Keratinocyte (primary cell): Measurements from ENCODE around the gene KRTAP1-5. TPM values are rescaled to one million over a fixed set of nuclear protein-coding genes. Genes with fewer than 3 reads are reported as not detected.
"Not testable (repeated sequence)": the region's sequence is repeated elsewhere in the genome, so short reads cannot be mapped to it uniquely, and the experiment has no call there.

ENCODE experiments used
- DNase-seq: peaks from one replicate; pipeline ENCODE4 v3.0.0-alpha.2; 2011; ENCODE audit warnings: low read depth, missing footprints, low spot score
- FAIRE-seq: peaks from 2 replicates; lab custom pipeline; 2011; peaks lifted over from hg19 to GRCh38; lab: Jason Lieb, UNC
- H2AFZ ChIP-seq: 2 replicates; pipeline ENCODE4 v1.6.0; 2012; ENCODE audit warnings: low read length, control low read depth, inconsistent platforms; ENCODE audit not compliant: control insufficient read depth
- H3K27ac ChIP-seq: 2 replicates; pipeline ENCODE4 v1.5.1; 2011; ENCODE audit warnings: low read length; ENCODE audit not compliant: control insufficient read depth, insufficient read depth
- H3K27me3 ChIP-seq: 3 replicates; pipeline ENCODE4 v1.6.0; 2011; ENCODE audit warnings: low read length; ENCODE audit not compliant: control insufficient read depth, insufficient read depth; ENCODE audit errors: extremely low read depth
- H3K36me3 ChIP-seq, 2 experiments: 2 replicates in 1 of 2; 3 replicates in 1 of 2; pipeline ENCODE4 v1.5.1; 2011; ENCODE audit warnings: low read length in 2 of 2, mild to moderate bottlenecking in 1 of 2; ENCODE audit not compliant: control insufficient read depth in 2 of 2, insufficient read depth in 2 of 2; ENCODE audit errors: extremely low read depth in 1 of 2
- H3K4me1 ChIP-seq: 3 replicates; pipeline ENCODE4 v1.5.1; 2011; ENCODE audit warnings: low read length; ENCODE audit not compliant: control insufficient read depth, insufficient read depth; ENCODE audit errors: extremely low read depth
- H3K4me2 ChIP-seq: 3 replicates; pipeline ENCODE4 v1.6.0; 2011; ENCODE audit warnings: low read depth, low read length; ENCODE audit not compliant: control insufficient read depth, insufficient read depth; ENCODE audit errors: extremely low read depth
- H3K4me3 ChIP-seq, 3 experiments: fragments of 200-600 bp in 1 of 3; sonication (generic) in 1 of 3; 2 replicates in 2 of 3; 3 replicates in 1 of 3; pipeline ENCODE4 v1.5.1; 2011 to 2016; ENCODE audit warnings: low read length in 3 of 3, mild to moderate bottlenecking in 3 of 3, control low read depth in 2 of 3, inconsistent platforms in 1 of 3, low read depth in 1 of 3, mixed read lengths in 1 of 3, mixed run types in 1 of 3, moderate library complexity in 1 of 3; ENCODE audit not compliant: control insufficient read depth in 2 of 3, insufficient read depth in 2 of 3; ENCODE audit errors: extremely low read depth in 1 of 3
- H3K79me2 ChIP-seq: 2 replicates; pipeline ENCODE4 v1.6.0; 2012; ENCODE audit warnings: low read length; ENCODE audit not compliant: control insufficient read depth, insufficient read depth
- H3K9ac ChIP-seq: 3 replicates; pipeline ENCODE4 v1.6.0; 2011; ENCODE audit warnings: low read length; ENCODE audit not compliant: control insufficient read depth, insufficient read depth; ENCODE audit errors: extremely low read depth
- H3K9me1 ChIP-seq: 3 replicates; pipeline ENCODE4 v1.6.0; 2011; ENCODE audit warnings: low read length; ENCODE audit not compliant: control insufficient read depth, insufficient read depth; ENCODE audit errors: extremely low read depth
- H3K9me3 ChIP-seq: 2 replicates; pipeline ENCODE4 v1.5.1; 2012; ENCODE audit warnings: low read depth, low read length; ENCODE audit not compliant: control insufficient read depth
- H4K20me1 ChIP-seq: 3 replicates; pipeline ENCODE4 v1.6.0; 2011; ENCODE audit warnings: low read length; ENCODE audit not compliant: control insufficient read depth, insufficient read depth; ENCODE audit errors: extremely low read depth
- CTCF ChIP-seq, 3 experiments: IDR thresholded peaks in 1 of 3; conservative IDR thresholded peaks in 1 of 3; optimal IDR thresholded peaks in 1 of 3; 2 replicates in 2 of 3; 3 replicates in 1 of 3; pipeline versions ENCODE3 to v1.5.1; 2011; ENCODE audit warnings: low read length in 3 of 3, mild to moderate bottlenecking in 3 of 3, moderate library complexity in 2 of 3, control low read depth in 1 of 3, inconsistent platforms in 1 of 3; ENCODE audit not compliant: insufficient read depth in 2 of 3; ENCODE audit errors: extremely low read depth in 1 of 3
- EZH2 ChIP-seq: IDR thresholded peaks from one replicate; pipeline ENCODE4 v1.6.1; 2012; ENCODE audit warnings: inconsistent platforms, mild to moderate bottlenecking, low read length, moderate library complexity
- dilution Hi-C: fragments of 300-500 bp; cut with MboI; formaldehyde crosslinking; loops from one replicate; pipeline ENCODE4 v1.7.0; 2020; ENCODE audit warnings: low sequenced_read_pairs; ENCODE audit not compliant: extremely low pct_ligation_motif_present
- polyA plus RNA-seq, 5 experiments: library from polyadenylated mRNA; depleted of rRNA in 3 of 5; stranded (reverse) in 3 of 5; stranded (forward) in 1 of 5; unstranded in 1 of 5; fragments of >200 nt; gene quantifications; 1 replicate in 1 of 5; 2 replicates in 3 of 5; 3 replicates in 1 of 5; pipeline versions ENCODE4 v1.2.1 to v1.2.3, GENCODE V29; 2011 to 2012; ENCODE audit warnings: missing spikeins in 2 of 5, low read depth in 1 of 5, low replicate concordance in 1 of 5

Gene KRTAP1-5
- polyA plus RNA-seq, 1 donor (not counting 4 experiments of a cell fraction or from before 2014, with no cell fraction given) = 0.08 TPM

DNA sequence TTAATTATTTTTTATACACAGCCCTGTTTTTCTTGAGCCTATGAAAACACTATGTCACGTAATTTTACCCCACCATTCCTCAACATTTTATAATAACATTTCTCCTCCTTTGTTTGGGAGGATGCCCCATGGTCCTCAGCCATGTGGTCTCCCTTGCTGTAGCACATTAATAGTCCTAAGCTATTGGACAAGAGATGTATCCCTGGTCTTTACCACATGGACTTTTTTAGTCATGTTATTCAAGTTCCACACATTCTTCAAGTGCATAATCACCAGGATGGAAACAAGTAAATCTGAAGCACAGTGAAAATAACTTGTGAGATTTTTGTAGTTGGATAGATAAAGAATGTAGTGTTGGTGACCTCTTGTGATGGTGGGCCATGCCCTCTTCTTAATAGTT is 35.0 kb upstream of the KRTAP1-5 start:
- H3K27ac ChIP-seq = peak overlapping the region; percentile 3

DNA sequence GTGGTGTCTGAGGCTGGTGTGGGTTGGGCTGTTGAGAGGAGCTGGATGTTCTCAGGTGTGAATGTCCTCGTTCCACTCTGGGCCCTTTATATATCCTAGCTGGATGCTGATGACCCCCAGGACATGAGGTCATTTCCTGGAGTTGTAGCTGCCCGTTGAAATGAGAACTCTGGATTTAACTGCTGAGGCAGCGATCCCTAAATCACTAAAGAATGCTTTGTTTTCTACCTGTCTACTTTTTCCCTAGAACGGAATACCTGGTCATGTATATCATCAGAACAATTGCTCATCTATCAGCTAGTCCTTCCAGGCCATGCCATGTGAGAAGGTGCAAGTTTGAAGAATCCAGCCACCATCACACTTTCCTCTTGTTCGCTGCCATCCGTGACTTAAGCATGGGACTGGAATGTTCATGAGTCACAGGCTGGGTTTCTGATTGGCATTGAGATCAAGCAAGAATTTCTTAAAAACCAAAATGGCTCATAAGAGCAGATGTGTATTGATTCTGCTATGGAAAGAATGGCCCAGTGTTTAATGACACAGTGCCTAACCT is 33.1 kb upstream of the KRTAP1-5 start, which contains the start of gene KRTAP2-3:
Gene KRTAP2-3 (minus strand): TSS at position 63 of the 553 bp plus-strand sequence. CDS start 64 bp downstream, outside the sequence.
- Histone ChIP-seq H3K9me1 (no peaks in the 10 kb centered on the region), H4K20me1 (no peaks in the 10 kb centered on the region), H3K36me3 (no peaks in the 10 kb centered on the region), H3K27me3 (no peaks in the 10 kb centered on the region), H3K4me2 (peak within 1 kb of the TSS; percentile 29), H3K4me3 (no peak within 1 kb of the TSS), H2AFZ (no peak within 1 kb of the TSS), H3K79me2 (no peaks in the 10 kb centered on the region), H3K9me3 (no peaks in the 10 kb centered on the region), H3K9ac (no peak within 1 kb of the TSS), H3K27ac (peak within 1 kb of the TSS; percentile 51), H3K4me1 (peaks cover 32% of the 10 kb centered on the region)
- dilution Hi-C loops = no loop called here
- DNase-seq (peak; percentile 94), FAIRE-seq (peak; percentile 98)
- no peak for TF ChIP-seq EZH2
- TF ChIP-seq CTCF (optimal IDR thresholded peaks at IDR 0.05 in 1 of 3, IDR thresholded peaks at IDR 0.05 in 1 of 3, conservative IDR thresholded peaks at IDR 0.05 in 1 of 3; ENCODE audit: extremely low read depth in 1 of 3, insufficient read depth in 2 of 3, low read length in 3 of 3) = no peak

More for the DNA sequence above, 35.0 kb upstream of the KRTAP1-5 start:
- Histone ChIP-seq H3K4me2 (no peak overlapping the region), H3K4me1 (peaks cover 44% of the 10 kb centered on the region), H3K79me2 (no peaks in the 10 kb centered on the region), H4K20me1 (no peaks in the 10 kb centered on the region), H3K4me3 (no peak overlapping the region), H3K27me3 (no peaks in the 10 kb centered on the region), H3K36me3 (no peaks in the 10 kb centered on the region), H3K9me3 (no peaks in the 10 kb centered on the region), H3K9me1 (no peaks in the 10 kb centered on the region), H2AFZ (no peak overlapping the region), H3K9ac (no peak overlapping the region)
- FAIRE-seq (peak; percentile 57), DNase-seq (no peak)
- dilution Hi-C loops = no loop called here
- TF ChIP-seq CTCF (optimal IDR thresholded peaks at IDR 0.05 in 1 of 3, IDR thresholded peaks at IDR 0.05 in 1 of 3, conservative IDR thresholded peaks at IDR 0.05 in 1 of 3; ENCODE audit: extremely low read depth in 1 of 3, insufficient read depth in 2 of 3, low read length in 3 of 3) (no peak), EZH2 (no peak)

GRCh38 chr17:41059276-41060051 is 32.5 kb upstream of the KRTAP1-5 start:
- H3K36me3 ChIP-seq, H3K27me3 ChIP-seq, H3K9ac ChIP-seq, dilution Hi-C loops, H3K4me3 ChIP-seq, H2AFZ ChIP-seq, H3K79me2 ChIP-seq, H4K20me1 ChIP-seq, H3K9me3 ChIP-seq, DNase-seq, H3K4me2 ChIP-seq, H3K9me1 ChIP-seq: not testable (repeated sequence)
- H3K27ac ChIP-seq = peak overlapping the region; percentile 51
- H3K4me1 ChIP-seq = peaks cover 32% of the 10 kb centered on the region
- peak; percentile 43 for FAIRE-seq
